C4-2B (cell line): ENCODE data around the gene IKZF1.

Experiments used
- H3K27ac ChIP-seq: fragments of 450-650 bp; 2 replicates; pipeline ENCODE4 v1.5.1; 2017
- CTCF ChIP-seq: fragments of 450-650 bp; conservative IDR thresholded peaks from 2 replicates; pipeline ENCODE4 v1.5.1; 2017; ENCODE audit warnings: mild to moderate bottlenecking
- ZFX ChIP-seq: fragments of 450-650 bp; IDR thresholded peaks from 2 replicates; pipeline ENCODE4 v1.6.1; 2017

IKZF1 gene

DNA sequence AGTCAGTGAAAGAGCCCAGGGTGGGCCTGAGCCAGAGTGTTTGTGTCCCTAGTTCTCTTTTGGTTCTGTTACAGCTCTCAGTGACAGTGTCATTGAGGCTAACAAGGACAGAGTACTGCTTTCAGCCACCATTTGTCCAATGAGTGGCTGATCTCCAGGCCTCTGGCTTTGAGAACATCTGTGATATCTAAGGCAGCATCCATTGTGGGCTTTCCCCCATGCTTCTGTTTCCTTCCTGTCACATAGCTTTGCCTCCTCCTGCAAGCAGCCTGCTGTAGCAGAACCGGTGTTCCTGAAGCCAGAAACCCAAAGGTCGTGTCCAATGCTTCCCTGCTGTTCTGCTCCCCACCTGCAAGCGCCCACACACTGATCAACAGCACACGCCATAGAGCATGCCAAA, 68.4 kb downstream of the IKZF1 start:
- H3K27ac ChIP-seq = no peak overlapping the region
- no peak for TF ChIP-seq CTCF
- no peak for TF ChIP-seq ZFX

DNA sequence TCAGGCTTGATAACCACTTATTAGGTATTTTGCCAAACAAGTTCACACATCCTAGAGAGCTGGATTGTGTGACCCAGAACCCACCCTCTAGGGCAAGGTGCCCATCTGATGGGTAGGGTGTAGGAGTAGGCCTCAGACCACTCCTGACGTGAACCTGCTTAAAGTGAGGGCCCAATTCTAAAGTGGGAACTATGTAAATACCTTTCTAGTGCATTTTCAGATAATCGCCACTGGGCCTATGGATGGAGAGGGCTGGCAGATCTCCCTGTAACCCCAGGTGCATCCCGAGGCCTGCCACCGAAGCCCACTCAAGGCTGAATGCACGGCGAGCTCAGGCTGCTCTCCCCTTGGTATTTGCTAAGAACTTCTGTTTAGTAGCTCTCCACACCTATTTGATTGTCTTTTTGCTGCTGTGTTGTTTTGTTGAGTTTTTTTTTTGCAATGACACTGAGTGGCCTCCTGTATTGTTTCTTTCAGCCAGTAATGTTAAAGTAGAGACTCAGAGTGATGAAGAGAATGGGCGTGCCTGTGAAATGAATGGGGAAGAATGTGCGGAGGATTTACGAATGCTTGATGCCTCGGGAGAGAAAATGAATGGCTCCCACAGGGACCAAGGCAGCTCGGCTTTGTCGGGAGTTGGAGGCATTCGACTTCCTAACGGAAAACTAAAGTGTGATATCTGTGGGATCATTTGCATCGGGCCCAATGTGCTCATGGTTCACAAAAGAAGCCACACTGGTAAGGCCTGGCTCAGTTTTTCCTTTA, 71.7 kb downstream of the IKZF1 start:
- H3K27ac ChIP-seq = no peak overlapping the region
- no peak for TF ChIP-seq ZFX
- TF ChIP-seq CTCF = no peak

GRCh38 chr7:50377356-50377755, 72.8 kb downstream of the IKZF1 start:
- H3K27ac ChIP-seq = no peak overlapping the region
- no peak for TF ChIP-seq CTCF
- TF ChIP-seq ZFX = no peak

DNA sequence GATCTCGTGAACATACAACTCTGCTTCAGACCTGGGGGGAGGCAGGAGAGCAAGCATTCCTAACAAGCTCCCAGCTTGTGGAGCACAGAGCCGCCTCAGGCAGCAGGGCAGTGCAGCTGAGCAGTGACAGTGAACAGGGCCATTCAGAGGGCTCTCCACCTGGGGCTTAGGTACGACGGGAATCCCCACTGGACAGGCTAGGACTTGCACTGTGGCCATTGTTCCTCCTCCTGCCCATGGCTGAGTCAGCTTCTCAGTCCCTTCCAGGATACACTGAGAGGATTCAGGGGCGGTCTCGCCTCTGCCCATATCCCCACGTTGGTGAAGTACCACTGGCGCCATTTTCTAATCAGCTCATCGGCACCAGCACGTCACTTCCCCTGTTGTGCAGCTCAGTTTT, 74.6 kb downstream of the IKZF1 start:
- no peak overlapping the region for H3K27ac ChIP-seq
- TF ChIP-seq ZFX = no peak
- TF ChIP-seq CTCF = no peak

- TF ChIP-seq ZFX (no peak), CTCF (no peak)
- no peak overlapping the region for H3K27ac ChIP-seq
Observed at GRCh38 chr7:50379539-50379938, 75.0 kb downstream of the IKZF1 start.

GRCh38 chr7:50382455-50382854, 77.9 kb downstream of the IKZF1 start:
- no peak overlapping the region for H3K27ac ChIP-seq
- TF ChIP-seq ZFX (no peak), CTCF (no peak)

GRCh38 chr7:50387351-50387750, 82.8 kb downstream of the IKZF1 start:
- no peak for TF ChIP-seq CTCF
- TF ChIP-seq ZFX = no peak

More at GRCh38 chr7:50387351-50387750, 82.8 kb downstream of the IKZF1 start:
- H3K27ac ChIP-seq = no peak overlapping the region
